ENCODE measurements around the gene UCN2. TPM values are rescaled to one million over a fixed set of nuclear protein-coding genes. Genes with fewer than 3 reads are reported as not detected.

Gene UCN2
- total RNA-seq, 1 experiment from 2014 or later = 1.8 TPM

DNA sequence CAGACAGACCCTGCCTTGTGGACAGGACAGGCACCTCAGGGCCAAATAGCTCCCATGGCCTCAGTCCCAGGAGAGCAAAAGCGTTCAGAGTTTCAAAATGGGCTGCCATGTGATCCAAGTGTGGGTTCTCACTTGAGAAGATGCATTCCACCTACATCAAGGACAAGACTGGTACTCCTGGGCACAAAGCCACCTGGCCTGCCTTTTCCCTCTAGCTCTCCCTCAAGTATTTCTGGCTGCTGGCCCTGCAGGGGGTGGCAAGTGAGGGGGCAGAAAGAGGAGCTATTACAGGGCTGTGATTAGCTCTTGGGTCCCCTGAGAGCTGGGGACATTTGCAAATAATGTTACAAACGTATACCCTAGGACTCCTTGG is 38.0 kb upstream of the UCN2 start:
- BruUV-seq (replicated peaks) = no TSS peak
- Histone ChIP-seq H3K4me3 (ENCODE audit: low read depth in 2 of 2, low read length in 2 of 2) (no peak overlapping the region), H3K4me1 (ENCODE audit: control insufficient read depth, insufficient read depth, low read length) (peaks cover 22% of the 10 kb centered on the region), H3K27ac (ENCODE audit: low read length) (no peak overlapping the region), H3K36me3 (ENCODE audit: control insufficient read depth, insufficient read depth, low read length) (peaks cover 6% of the 10 kb centered on the region), H3K9me3 (ENCODE audit: control insufficient read depth, insufficient read depth, low read depth, low read length) (no peaks in the 10 kb centered on the region), H3K27me3 (ENCODE audit: control insufficient read depth, insufficient read depth, low read length) (no peaks in the 10 kb centered on the region)
- in situ Hi-C loops (cut with HindIII; ENCODE audit: low pct_unique_long_range_greater_than_20kb, low sequenced_read_pairs) = no loop called here
- intact Hi-C loops (cut with micrococcal nuclease; ENCODE audit: unreplicated experiment) = no loop called here
- ATAC-seq (no peak), DNase-seq (ENCODE audit: low read depth, low spot score) (no peak)
- CTCF ChIA-PET = no interaction called here
- POLR2A ChIA-PET = no interaction called here
- TF ChIP-seq REST (IDR thresholded peaks at IDR 0.05; ENCODE audit: insufficient read depth in 1 of 2, low read depth in 2 of 2, low read length in 1 of 2) (no peak), POLR2AphosphoS5 (IDR thresholded peaks at IDR 0.05; ENCODE audit: low read depth, low read length) (no peak)

DNA sequence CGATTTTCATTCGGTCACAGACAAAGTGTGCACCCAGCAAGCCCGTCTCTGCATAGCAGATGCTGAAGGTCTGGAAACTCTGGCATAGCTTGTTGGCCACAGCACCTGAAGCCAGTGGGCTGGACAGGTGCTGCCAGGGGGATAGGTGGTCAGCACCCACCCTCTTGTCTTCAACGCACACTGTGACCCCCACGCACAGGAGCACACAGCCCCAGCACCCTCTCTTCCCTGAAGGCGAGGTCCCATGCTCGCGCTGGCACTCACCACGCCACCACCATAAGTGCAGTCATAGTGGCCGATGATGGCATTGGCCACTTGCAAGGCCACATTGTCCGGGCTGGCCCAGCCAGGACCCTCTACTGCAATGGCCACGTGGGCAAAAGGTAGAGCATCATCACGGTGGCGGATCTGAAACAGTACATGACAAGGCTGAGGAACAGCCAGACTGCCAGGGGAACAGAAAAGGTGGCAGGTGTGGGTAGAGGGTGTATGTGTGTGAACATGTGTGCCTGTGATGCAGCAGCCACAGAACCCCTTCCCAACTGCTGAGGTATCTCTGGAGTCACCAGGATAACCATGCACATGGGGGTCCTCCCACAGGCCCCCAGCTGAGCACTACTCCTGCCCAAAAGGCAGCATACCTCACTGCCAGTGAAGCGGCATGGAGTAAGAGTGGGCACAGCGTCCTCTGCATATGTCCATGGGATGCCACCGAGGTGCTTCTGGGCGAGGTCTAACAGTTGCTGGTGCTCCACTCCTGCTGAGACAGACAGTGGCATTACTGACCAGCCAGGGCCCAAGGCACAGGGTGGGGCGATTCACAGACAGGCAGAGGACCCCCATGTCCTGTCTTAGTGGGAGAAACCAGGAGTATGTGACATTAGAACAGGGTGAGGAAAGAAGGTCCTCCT is 37.4 kb upstream of the UCN2 start:
- peaks cover 4% of the 10 kb centered on the region for H3K36me3 ChIP-seq (ENCODE audit: control insufficient read depth, insufficient read depth, low read length)
- no peak for TF ChIP-seq TCF7L2 (IDR thresholded peaks at IDR 0.05; ENCODE audit: low read depth, low read length)
- TF ChIP-seq POLR2AphosphoS5 (IDR thresholded peaks at IDR 0.05; ENCODE audit: low read depth, low read length) = no peak
- no peak for TF ChIP-seq CTCF (IDR thresholded peaks at IDR 0.05)
- TF ChIP-seq SIN3A (IDR thresholded peaks at IDR 0.05; ENCODE audit: borderline replicate concordance, insufficient read depth, low read depth, low read length) = no peak
- TF ChIP-seq REST (IDR thresholded peaks at IDR 0.05; ENCODE audit: insufficient read depth in 1 of 2, low read depth in 2 of 2, low read length in 1 of 2) = no peak
- no peak overlapping the region for H3K27ac ChIP-seq (ENCODE audit: low read length)
- intact Hi-C loops (cut with micrococcal nuclease; ENCODE audit: unreplicated experiment) = no loop called here
- DNase-seq (ENCODE audit: low read depth, low spot score) (no peak), ATAC-seq (no peak)
- BruUV-seq (replicated peaks) = no TSS peak
- H3K4me1 ChIP-seq (ENCODE audit: control insufficient read depth, insufficient read depth, low read length) = peaks cover 27% of the 10 kb centered on the region
- H3K9me3 ChIP-seq (ENCODE audit: control insufficient read depth, insufficient read depth, low read depth, low read length) = no peaks in the 10 kb centered on the region
- in situ Hi-C loops (cut with HindIII; ENCODE audit: low pct_unique_long_range_greater_than_20kb, low sequenced_read_pairs) = no loop called here
- H3K4me3 ChIP-seq (ENCODE audit: low read depth in 2 of 2, low read length in 2 of 2) = no peak overlapping the region
- POLR2A ChIA-PET = no interaction called here
- no peaks in the 10 kb centered on the region for H3K27me3 ChIP-seq (ENCODE audit: control insufficient read depth, insufficient read depth, low read length)
- CTCF ChIA-PET = no interaction called here
